ENCODE data around the gene SORCS3.

GRCh38 chr10:104608091-104608828, 32.8 kb upstream of the SORCS3 start:
- TF ChIP-seq, protein P1, sequence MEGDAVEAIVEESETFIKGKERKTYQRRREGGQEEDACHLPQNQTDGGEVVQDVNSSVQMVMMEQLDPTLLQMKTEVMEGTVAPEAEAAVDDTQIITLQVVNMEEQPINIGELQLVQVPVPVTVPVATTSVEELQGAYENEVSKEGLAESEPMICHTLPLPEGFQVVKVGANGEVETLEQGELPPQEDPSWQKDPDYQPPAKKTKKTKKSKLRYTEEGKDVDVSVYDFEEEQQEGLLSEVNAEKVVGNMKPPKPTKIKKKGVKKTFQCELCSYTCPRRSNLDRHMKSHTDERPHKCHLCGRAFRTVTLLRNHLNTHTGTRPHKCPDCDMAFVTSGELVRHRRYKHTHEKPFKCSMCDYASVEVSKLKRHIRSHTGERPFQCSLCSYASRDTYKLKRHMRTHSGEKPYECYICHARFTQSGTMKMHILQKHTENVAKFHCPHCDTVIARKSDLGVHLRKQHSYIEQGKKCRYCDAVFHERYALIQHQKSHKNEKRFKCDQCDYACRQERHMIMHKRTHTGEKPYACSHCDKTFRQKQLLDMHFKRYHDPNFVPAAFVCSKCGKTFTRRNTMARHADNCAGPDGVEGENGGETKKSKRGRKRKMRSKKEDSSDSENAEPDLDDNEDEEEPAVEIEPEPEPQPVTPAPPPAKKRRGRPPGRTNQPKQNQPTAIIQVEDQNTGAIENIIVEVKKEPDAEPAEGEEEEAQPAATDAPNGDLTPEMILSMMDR (conservative IDR thresholded peaks at IDR 0.05; ENCODE audit: low read length), result no peak
- TF ChIP-seq EZH2phosphoT487 (IDR thresholded peaks at IDR 0.05; ENCODE audit: borderline replicate concordance), result no peak

Data from Loucy (cell line).